ENCODE results near the gene F3. TPM values are rescaled to one million over a fixed set of nuclear protein-coding genes. Genes with fewer than 3 reads are reported as not detected.

Gene F3
- total RNA-seq (2022; extraction: Qiagen RNA extraction): 5.6 to 13.1 TPM (median 7.5 TPM) in 5 replicates

DNA sequence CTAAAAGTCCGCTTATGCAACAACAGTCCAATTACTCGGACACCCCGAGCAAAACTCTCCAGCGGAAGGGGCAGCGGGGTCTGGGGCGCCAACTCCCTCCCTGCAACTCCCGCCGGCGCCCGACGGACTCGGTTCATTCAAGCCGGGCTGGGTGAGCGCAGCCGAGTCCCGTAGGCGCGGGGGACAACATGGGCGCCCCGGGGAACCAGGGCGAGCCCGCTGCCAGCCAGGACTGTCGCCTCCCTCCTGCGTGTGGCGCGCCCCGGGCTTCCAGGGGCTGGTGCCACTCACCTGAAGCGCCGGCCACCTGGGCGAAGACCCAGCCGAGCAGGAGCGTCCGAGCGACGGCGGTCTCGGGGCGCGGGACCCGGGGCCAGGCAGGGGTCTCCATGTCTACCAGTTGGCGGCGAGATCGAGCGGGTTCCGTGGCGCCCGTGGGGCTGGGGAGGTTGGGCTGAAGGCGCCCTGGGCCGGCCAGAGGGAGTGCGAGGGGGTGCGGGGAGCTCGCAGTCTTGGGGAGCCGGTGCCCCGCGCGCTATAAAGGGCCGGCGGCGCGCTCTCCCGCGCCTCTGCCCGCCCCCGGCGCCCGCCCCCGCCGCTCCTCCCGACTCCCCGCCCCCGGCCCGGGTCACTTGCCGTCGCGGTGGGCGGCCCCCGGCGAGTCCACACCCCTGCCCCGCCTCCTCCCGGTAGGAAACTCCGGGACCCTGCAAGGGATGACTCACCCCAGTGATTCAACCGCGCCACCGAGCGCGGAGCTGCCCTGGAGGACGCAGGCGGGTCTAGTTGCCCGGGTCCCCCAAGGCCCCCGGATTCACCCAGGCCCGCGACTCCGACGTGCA lies at the start of gene F3:
Gene F3, minus strand, starts transcription at position 514 of the 842 bp plus-strand sequence. Its CDS starts 123 bp downstream, at position 391.

Other genes starting within 250 kb of the F3 start
- 20.8 to 26.4 TPM (median 24.7 TPM) in 5 replicates for gene ABCD3, start 123.4 kb downstream of the F3 start, total RNA-seq (2022; extraction: Qiagen RNA extraction)

All from A549 treated with Hydrocortisone at 1 μM for 4 hours (cell line).